Type B pancreatic cell (in vitro differentiated cells): ENCODE data around the gene KLF2. TPM values are rescaled to one million over a fixed set of nuclear protein-coding genes. Genes with fewer than 3 reads are reported as not detected.
"Not testable (repeated sequence)": the region's sequence is repeated elsewhere in the genome, so short reads cannot be mapped to it uniquely, and the experiment has no call there.

ENCODE experiments used
- DNase-seq: peaks from one replicate; pipeline ENCODE4 v3.0.0; 2021; ENCODE audit warnings: mixed read lengths; ENCODE audit not compliant: unreplicated experiment; ENCODE audit errors: extremely low spot score
- H3K27ac Mint-ChIP-seq: 2 replicates; pipeline ENCODE4 v1.8.0; 2021; ENCODE audit warnings: mild to moderate bottlenecking, mixed read lengths
- H3K27me3 Mint-ChIP-seq: 2 replicates; pipeline ENCODE4 v1.8.0; 2021; ENCODE audit warnings: mixed read lengths
- H3K36me3 Mint-ChIP-seq: 2 replicates; pipeline ENCODE4 v1.8.0; 2021; ENCODE audit warnings: mixed read lengths
- H3K4me1 Mint-ChIP-seq: one replicate; pipeline ENCODE4 v1.8.0; 2021; ENCODE audit warnings: mixed read lengths; ENCODE audit not compliant: unreplicated experiment
- H3K4me3 Mint-ChIP-seq: 2 replicates; pipeline ENCODE4 v1.8.0; 2021; ENCODE audit warnings: mild to moderate bottlenecking, mixed read lengths
- H3K9me3 Mint-ChIP-seq: 2 replicates; pipeline ENCODE4 v1.8.0; 2021; ENCODE audit warnings: mixed read lengths
- CTCF ChIP-seq: fragments of 200-600 bp; sonication (generic); conservative IDR thresholded peaks from 2 replicates; pipeline ENCODE4 v1.5.0; 2021; ENCODE audit warnings: antibody characterized with exemption, mild to moderate bottlenecking
- long read RNA-seq: library from polyadenylated mRNA; unstranded; transcript quantifications from one replicate; pipeline ENCODE4 v2.0.0, GENCODE V29; 2020
- total RNA-seq: library from RNA; stranded (reverse); gene quantifications from 2 replicates; pipeline ENCODE4 v1.2.1, GENCODE V29; 2021; ENCODE audit warnings: low replicate concordance

The KLF2 gene
- total RNA-seq: 1.4 and 2.1 TPM in 2 replicates
- long read RNA-seq: 0 reads

GRCh38 chr19:16324384-16325160, at the start of gene KLF2:
Gene KLF2 (plus strand): TSS chr19:16324826. CDS start chr19:16324924, 98 bp downstream.
- H3K4me1 Mint-ChIP-seq: no peaks in the 10 kb centered on the region
- H3K36me3 Mint-ChIP-seq: no peaks in the 10 kb centered on the region
- H3K4me3 Mint-ChIP-seq: peak within 1 kb of the TSS; percentile 39
- no peaks in the 10 kb centered on the region for H3K9me3 Mint-ChIP-seq
- peaks cover 76% of the 10 kb centered on the region for H3K27me3 Mint-ChIP-seq
- DNase-seq: peak; percentile 77
- H3K27ac Mint-ChIP-seq: no peak within 1 kb of the TSS
- TF ChIP-seq CTCF: no peak

GRCh38 chr19:16280306-16280705, 44.3 kb upstream of the KLF2 start:
- Mint-ChIP-seq H3K27me3 (peaks cover 4% of the 10 kb centered on the region), H3K4me3 (no peak overlapping the region), H3K36me3 (no peaks in the 10 kb centered on the region), H3K9me3 (no peaks in the 10 kb centered on the region), H3K4me1 (peaks cover 7% of the 10 kb centered on the region), H3K27ac (no peak overlapping the region)
- no peak for TF ChIP-seq CTCF
- no peak for DNase-seq

- no peak for TF ChIP-seq CTCF
- Mint-ChIP-seq H3K4me3 (no peak overlapping the region), H3K27ac (no peak overlapping the region), H3K4me1 (peaks cover 7% of the 10 kb centered on the region), H3K36me3 (no peaks in the 10 kb centered on the region), H3K9me3 (no peaks in the 10 kb centered on the region), H3K27me3 (peaks cover 9% of the 10 kb centered on the region)
- no peak for DNase-seq
Measured at GRCh38 chr19:16281743-16282142, 42.9 kb upstream of the KLF2 start.

GRCh38 chr19:16283210-16284061, 41.2 kb upstream of the KLF2 start:
- Mint-ChIP-seq H3K9me3 (no peaks in the 10 kb centered on the region), H3K27me3 (peaks cover 18% of the 10 kb centered on the region), H3K4me3 (peak overlapping the region; percentile 44), H3K36me3 (no peaks in the 10 kb centered on the region), H3K27ac (no peak overlapping the region), H3K4me1 (peaks cover 15% of the 10 kb centered on the region)
- no peak for TF ChIP-seq CTCF
- DNase-seq: no peak

GRCh38 chr19:16284505-16284904, 40.1 kb upstream of the KLF2 start:
- H3K27ac Mint-ChIP-seq: no peak overlapping the region
- H3K36me3 Mint-ChIP-seq: no peaks in the 10 kb centered on the region
- H3K9me3 Mint-ChIP-seq: no peaks in the 10 kb centered on the region
- TF ChIP-seq CTCF: no peak
- no peak overlapping the region for H3K4me3 Mint-ChIP-seq
- peaks cover 18% of the 10 kb centered on the region for H3K27me3 Mint-ChIP-seq
- DNase-seq: no peak
- peaks cover 15% of the 10 kb centered on the region for H3K4me1 Mint-ChIP-seq

- not testable (repeated sequence) for H3K4me3 Mint-ChIP-seq, H3K27ac Mint-ChIP-seq, DNase-seq, H3K36me3 Mint-ChIP-seq, H3K9me3 Mint-ChIP-seq
- Mint-ChIP-seq H3K27me3 (peaks cover 18% of the 10 kb centered on the region), H3K4me1 (peaks cover 15% of the 10 kb centered on the region)
Measured at GRCh38 chr19:16285079-16285478, 39.5 kb upstream of the KLF2 start.
